OCI-LY7 (cell line): ENCODE data around the gene FAM181A.

Experiments used
- CTCF ChIP-seq: fragments of 200-600 bp; sonication (generic); conservative IDR thresholded peaks from 2 replicates; pipeline ENCODE4 v1.5.1; 2014; ENCODE audit warnings: mild to moderate bottlenecking, antibody characterized with exemption, low read length, moderate library complexity, mixed read lengths
- EZH2phosphoT487 ChIP-seq: fragments of 200-600 bp; sonication (generic); IDR thresholded peaks from 2 replicates; pipeline ENCODE4 v1.6.1; 2018; ENCODE audit warnings: low read depth, borderline replicate concordance, mild to moderate bottlenecking, mixed run types, antibody characterized with exemption, low read length, moderate library complexity, mixed read lengths

DNA sequence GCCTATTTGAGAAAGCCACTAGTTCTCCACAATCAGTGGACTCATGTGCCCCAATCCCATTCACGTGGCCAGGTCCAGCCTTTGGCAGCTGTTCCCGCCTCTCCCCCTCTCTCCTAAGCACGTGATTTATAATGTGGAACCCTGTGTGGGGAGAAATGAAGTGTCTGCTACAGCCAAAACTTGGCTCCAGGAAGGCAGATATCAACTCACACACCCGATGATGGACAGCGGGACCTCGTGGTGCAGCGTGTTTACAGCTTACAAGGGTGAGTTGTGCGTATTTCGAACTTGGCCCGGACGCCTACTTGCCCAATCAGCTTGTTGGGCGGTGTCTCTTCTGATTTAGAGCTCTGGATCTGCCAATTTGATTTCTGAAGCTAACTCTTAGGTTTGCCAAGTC is 38.1 kb upstream of the FAM181A start:
- TF ChIP-seq CTCF: no peak
- TF ChIP-seq EZH2phosphoT487: no peak
